ENCODE data around the gene ATP1B1. TPM values are rescaled to one million over a fixed set of nuclear protein-coding genes. Genes with fewer than 3 reads are reported as not detected.
A peak's percentile ranks its signal among the peaks of the same experiment; 100 is the strongest.

The ATP1B1 gene
- total and polyA plus RNA-seq, 2 of the 13 experiments (the other 11 are each of a cell fraction or from before 2014, with no cell fraction given): 134 to 135 TPM

- 0 out of 2 replicates have a peak, but pooled peaks have one; percentile 23 for TF ChIP-seq AKNA (CRISPR knock-in tag; IDR thresholded peaks at IDR 0.05; ENCODE audit: borderline replicate concordance)
- peak; percentile 16; the same call in 1 of the 2 replicates for TF ChIP-seq ZNF777 (CRISPR knock-in tag; IDR thresholded peaks at IDR 0.05)
- no peak for TF ChIP-seq ZMYM2 (CRISPR knock-in tag; IDR thresholded peaks at IDR 0.05)
- no peak for TF ChIP-seq PRDM4 (CRISPR knock-in tag; IDR thresholded peaks at IDR 0.05; ENCODE audit: borderline replicate concordance)
- TF ChIP-seq ZNF280D (CRISPR knock-in tag; IDR thresholded peaks at IDR 0.05): no peak
- TF ChIP-seq MATR3 (CRISPR knock-in tag; IDR thresholded peaks at IDR 0.05): no peak
- TF ChIP-seq HNF1A (IDR thresholded peaks at IDR 0.05; ENCODE audit: low read depth): no peak
- TF ChIP-seq HNF1A (CRISPR knock-in tag; IDR thresholded peaks at IDR 0.05; ENCODE audit: borderline replicate concordance): no peak
- no peak for TF ChIP-seq ZNF598 (CRISPR knock-in tag; IDR thresholded peaks at IDR 0.05; ENCODE audit: borderline replicate concordance)
- no peak for TF ChIP-seq FLYWCH1 (CRISPR knock-in tag; IDR thresholded peaks at IDR 0.05)
- no peak for TF ChIP-seq ZNF24 (IDR thresholded peaks at IDR 0.05)
These were observed at the start of gene ATP1B1 (continued) for GRCh38 chr1:169106095-169106920.
